IPS-18a (cell line): ENCODE measurements around the gene KCNH1.

Source experiments
- H3K27ac ChIP-seq: one replicate; pipeline ENCODE4 v1.5.1; 2013; ENCODE audit warnings: low read length
- H3K27me3 ChIP-seq: one replicate; pipeline ENCODE4 v1.6.1; 2013; ENCODE audit warnings: mild to moderate bottlenecking, low read length; ENCODE audit not compliant: control insufficient read depth, insufficient read depth
- H3K36me3 ChIP-seq: one replicate; pipeline ENCODE4 v1.6.1; 2013; ENCODE audit warnings: low read depth, low read length; ENCODE audit not compliant: control insufficient read depth
- H3K4me1 ChIP-seq: one replicate; pipeline ENCODE4 v1.6.1; 2013; ENCODE audit warnings: low read depth, low read length; ENCODE audit not compliant: control insufficient read depth
- H3K4me3 ChIP-seq: one replicate; pipeline ENCODE4 v1.5.1; 2013; ENCODE audit warnings: low read length
- H3K9ac ChIP-seq: one replicate; pipeline ENCODE4 v1.6.1; 2013; ENCODE audit warnings: mild to moderate bottlenecking, low read length, moderate library complexity
- H3K9me3 ChIP-seq: one replicate; pipeline ENCODE4 v1.6.1; 2013; ENCODE audit warnings: low read depth, low read length; ENCODE audit not compliant: control insufficient read depth

The KCNH1 gene

DNA sequence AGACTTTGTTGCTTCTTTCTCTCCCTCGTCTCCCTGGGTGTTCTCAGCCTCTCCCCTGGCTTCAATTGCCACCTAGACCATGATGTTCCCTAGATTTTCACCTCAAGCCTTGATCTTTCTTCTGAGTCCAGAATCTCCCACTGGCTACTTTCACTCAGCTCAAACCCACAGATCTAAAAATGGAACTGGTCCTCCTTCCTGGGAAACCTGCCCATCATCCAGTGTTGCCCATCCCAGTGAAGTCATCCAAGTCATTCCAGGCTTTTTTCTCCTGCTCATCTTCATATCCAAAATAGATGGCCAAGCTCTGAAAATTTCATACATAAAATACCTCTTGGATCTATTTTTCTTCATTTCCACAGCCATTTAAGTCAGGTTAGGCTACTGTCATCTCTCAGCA lies 347.4 kb downstream of the KCNH1 start:
- Histone ChIP-seq H3K9me3 (no peaks in the 10 kb centered on the region), H3K27me3 (no peaks in the 10 kb centered on the region), H3K4me1 (no peaks in the 10 kb centered on the region), H3K36me3 (no peaks in the 10 kb centered on the region), H3K27ac (no peak overlapping the region), H3K9ac (no peak overlapping the region), H3K4me3 (no peak overlapping the region)

DNA sequence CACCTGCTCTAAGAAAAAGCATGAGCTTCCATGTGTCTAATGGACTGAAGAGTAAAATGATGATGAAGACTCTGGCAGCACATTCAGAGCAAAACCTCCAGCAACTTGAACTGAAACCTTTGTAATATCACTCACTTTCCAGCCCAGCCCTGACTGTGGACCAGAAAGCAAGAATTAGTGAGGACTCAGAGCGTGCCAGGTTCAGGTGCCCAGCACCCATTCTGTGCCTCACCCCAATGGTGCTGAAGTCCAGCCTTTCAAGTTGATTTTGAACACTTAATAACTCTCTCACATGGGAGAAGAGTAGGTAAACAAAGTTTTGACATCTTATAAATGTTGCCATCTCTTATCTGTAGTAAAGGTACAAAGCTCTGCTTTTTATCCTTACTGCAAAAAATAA lies 350.0 kb downstream of the KCNH1 start:
- no peaks in the 10 kb centered on the region for H3K27me3 ChIP-seq
- no peaks in the 10 kb centered on the region for H3K9me3 ChIP-seq
- no peak overlapping the region for H3K4me3 ChIP-seq
- H3K9ac ChIP-seq, result no peak overlapping the region
- no peak overlapping the region for H3K27ac ChIP-seq
- H3K4me1 ChIP-seq, result no peaks in the 10 kb centered on the region
- H3K36me3 ChIP-seq, result no peaks in the 10 kb centered on the region

DNA sequence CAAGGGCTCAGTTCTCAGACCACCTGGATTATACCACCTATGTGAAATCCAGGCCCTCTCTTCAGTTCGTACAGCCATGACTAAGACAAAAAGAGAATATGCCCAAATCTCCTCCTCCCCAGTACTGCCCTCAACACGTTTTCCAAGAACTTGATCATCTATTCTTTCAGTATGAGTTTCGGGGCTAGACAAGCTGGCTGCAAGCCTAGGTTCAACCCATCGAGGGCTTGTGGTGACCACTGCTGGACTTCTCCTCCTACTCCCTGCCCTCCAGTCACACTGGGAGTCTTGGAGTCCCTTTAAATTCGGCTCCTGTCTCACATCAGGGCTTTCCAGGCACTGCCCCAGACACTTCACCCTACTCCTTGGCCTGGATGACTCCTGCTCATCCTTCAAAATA lies 352.3 kb downstream of the KCNH1 start:
- no peak overlapping the region for H3K4me3 ChIP-seq
- H3K4me1 ChIP-seq, result no peaks in the 10 kb centered on the region
- H3K36me3 ChIP-seq, result no peaks in the 10 kb centered on the region
- H3K27me3 ChIP-seq, result no peaks in the 10 kb centered on the region
- no peaks in the 10 kb centered on the region for H3K9me3 ChIP-seq
- H3K9ac ChIP-seq, result no peak overlapping the region
- no peak overlapping the region for H3K27ac ChIP-seq

DNA sequence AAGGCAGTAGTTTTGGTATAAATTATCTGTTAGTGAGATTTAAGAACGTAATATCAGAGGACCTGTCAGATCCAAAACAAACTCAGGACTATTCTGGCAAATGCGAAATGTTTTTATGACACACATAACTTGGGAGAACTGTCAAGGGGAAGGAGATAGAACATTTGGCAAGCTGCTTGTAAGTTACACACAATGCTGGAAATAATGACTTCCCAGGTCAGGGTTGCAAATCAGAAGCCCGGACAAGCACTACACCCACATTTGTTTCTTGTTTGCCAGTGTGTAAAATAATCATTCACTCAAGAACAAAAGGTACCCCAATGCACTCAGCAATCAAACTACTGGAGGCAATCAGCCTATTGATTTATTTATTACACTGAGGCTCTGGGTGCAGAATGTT lies 354.7 kb downstream of the KCNH1 start:
- Histone ChIP-seq H3K36me3 (no peaks in the 10 kb centered on the region), H3K9me3 (no peaks in the 10 kb centered on the region), H3K27ac (no peak overlapping the region), H3K27me3 (no peaks in the 10 kb centered on the region), H3K4me3 (no peak overlapping the region), H3K4me1 (no peaks in the 10 kb centered on the region), H3K9ac (no peak overlapping the region)

DNA sequence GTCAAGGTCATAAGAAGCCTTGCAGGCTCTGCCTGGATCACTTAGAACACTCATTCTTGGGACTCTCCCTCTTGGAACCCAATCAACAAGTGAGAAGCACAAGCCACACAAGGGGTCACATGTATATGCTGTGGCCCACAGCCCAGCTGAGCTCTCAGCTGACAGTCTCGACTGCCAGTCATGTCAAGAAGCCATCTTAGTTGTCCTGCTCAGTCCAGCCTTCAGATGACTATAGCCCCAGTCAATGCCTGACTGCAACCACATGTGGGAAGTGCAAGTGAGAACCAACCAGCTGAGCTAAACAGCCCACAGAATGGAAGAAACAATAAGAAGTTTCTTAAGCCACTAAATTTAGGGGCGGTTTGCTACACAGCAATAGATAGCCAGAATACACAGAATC lies 356.0 kb downstream of the KCNH1 start:
- no peaks in the 10 kb centered on the region for H3K27me3 ChIP-seq
- H3K4me1 ChIP-seq, result no peaks in the 10 kb centered on the region
- H3K9ac ChIP-seq, result no peak overlapping the region
- H3K9me3 ChIP-seq, result no peaks in the 10 kb centered on the region
- no peak overlapping the region for H3K27ac ChIP-seq
- no peaks in the 10 kb centered on the region for H3K36me3 ChIP-seq
- H3K4me3 ChIP-seq, result no peak overlapping the region

DNA sequence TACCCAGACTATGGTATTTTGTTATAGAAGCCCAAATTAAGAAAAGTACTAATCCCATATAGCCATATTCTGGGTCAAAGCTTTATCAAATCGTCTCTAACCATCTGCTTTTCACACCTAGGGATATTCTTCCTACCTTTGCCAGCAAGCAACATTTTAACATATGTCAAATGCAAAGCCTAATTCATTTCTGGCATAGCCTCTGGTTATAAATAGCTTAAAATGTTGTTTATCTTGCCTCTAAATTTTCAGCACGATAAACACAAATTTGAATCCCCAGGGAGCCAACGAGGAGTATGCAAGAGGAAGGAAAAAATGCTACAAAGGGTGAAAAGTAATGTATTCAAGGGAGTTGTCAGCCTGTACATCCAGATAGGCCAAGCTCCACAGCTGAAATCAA lies 357.2 kb downstream of the KCNH1 start:
- no peaks in the 10 kb centered on the region for H3K36me3 ChIP-seq
- H3K9me3 ChIP-seq, result no peaks in the 10 kb centered on the region
- H3K4me3 ChIP-seq, result no peak overlapping the region
- no peaks in the 10 kb centered on the region for H3K4me1 ChIP-seq
- H3K9ac ChIP-seq, result no peak overlapping the region
- no peaks in the 10 kb centered on the region for H3K27me3 ChIP-seq
- no peak overlapping the region for H3K27ac ChIP-seq

DNA sequence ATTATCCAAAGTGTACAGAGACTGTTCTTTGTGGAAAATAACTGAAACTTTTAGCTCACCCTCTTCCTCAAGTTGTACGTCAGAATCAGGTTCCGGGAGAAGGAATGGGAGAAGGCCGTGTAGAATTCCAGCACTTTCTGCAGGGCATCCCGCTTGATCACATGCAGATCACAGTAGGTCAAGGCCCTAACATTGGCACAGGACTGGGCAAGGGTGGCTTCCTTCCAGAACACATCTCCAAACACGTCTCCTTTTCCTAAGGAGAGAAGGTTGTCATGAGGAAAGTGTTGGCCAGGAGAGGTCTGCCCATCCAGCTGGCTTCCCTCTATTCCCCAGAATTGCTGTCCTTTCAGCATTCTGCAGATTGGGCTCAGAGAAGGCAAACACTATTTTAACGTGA lies 358.7 kb downstream of the KCNH1 start:
- Histone ChIP-seq H3K36me3 (no peaks in the 10 kb centered on the region), H3K9me3 (no peaks in the 10 kb centered on the region), H3K4me3 (no peak overlapping the region), H3K27ac (no peak overlapping the region), H3K9ac (no peak overlapping the region), H3K4me1 (no peaks in the 10 kb centered on the region), H3K27me3 (no peaks in the 10 kb centered on the region)

DNA sequence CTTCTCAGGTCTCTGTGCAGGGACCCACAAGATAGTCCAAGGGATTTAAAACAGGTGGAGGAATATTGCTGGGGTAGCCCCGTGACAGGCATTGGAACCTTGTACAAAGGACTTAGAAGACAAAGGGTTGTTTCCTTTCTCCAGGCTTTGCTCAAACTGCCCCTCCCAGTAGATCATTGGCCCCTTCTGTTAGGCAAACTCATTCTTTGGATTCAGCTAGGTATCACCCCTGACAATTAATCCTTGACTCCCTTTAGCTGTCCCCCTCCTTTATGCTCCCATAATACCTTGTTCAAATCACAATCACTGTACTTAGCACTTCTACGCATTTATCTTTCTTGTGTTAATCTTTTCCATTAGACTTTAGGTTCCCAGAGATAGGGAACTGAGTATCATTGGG lies 360.5 kb downstream of the KCNH1 start:
- Histone ChIP-seq H3K9ac (no peak overlapping the region), H3K36me3 (no peaks in the 10 kb centered on the region), H3K9me3 (no peaks in the 10 kb centered on the region), H3K27me3 (no peaks in the 10 kb centered on the region), H3K4me1 (no peaks in the 10 kb centered on the region), H3K4me3 (no peak overlapping the region), H3K27ac (no peak overlapping the region)

DNA sequence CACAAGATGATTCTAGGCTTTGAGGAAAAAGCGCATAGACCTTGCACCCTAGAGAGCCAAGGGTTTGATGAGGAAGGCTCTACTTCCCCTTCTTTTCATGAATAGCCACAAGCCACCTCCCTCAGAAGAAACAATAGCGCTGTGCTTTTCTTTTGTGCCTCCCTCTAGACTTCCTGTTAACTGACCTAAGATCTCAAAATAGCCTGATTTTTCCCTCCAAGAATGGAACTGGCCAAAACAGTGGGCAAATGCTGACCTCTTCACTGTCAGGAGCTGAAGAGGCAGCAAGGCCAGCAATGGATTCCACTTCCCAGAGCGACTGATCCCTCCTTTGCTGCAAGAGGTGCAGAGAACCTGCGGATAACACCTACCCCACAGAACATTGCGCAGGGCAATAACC lies 362.8 kb downstream of the KCNH1 start:
- Histone ChIP-seq H3K9ac (no peak overlapping the region), H3K4me1 (no peaks in the 10 kb centered on the region), H3K9me3 (no peaks in the 10 kb centered on the region), H3K36me3 (no peaks in the 10 kb centered on the region), H3K27ac (no peak overlapping the region), H3K4me3 (no peak overlapping the region), H3K27me3 (no peaks in the 10 kb centered on the region)

DNA sequence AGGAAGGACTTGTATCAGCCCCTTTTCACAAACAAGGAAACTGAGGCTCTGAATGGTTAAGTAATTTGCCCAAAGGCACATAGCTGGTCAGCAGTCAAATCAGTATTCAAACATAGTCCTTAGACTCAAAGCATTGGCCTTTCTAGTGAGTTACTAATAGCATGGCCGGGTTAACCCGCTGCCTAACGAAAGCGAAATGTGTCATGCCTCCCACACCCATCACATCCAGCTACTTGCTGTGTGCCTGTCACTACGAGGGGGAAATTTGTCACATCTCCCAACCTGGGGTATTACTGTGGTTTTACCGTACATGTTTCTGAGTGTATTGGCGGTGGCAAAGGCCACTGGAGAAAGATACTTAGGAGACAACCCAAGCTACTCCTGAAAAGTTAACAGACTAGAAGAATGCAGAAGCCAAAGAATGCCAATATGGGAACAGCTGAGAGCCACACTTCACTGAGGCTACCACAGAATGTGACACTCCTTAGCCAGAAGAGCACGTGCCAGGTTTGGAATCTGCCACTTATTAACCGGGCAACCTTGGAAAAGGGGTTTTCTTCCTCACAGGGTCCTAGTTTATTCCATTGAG lies 363.5 kb downstream of the KCNH1 start:
- Histone ChIP-seq H3K4me1 (no peaks in the 10 kb centered on the region), H3K9ac (no peak overlapping the region), H3K27ac (no peak overlapping the region), H3K27me3 (no peaks in the 10 kb centered on the region), H3K36me3 (no peaks in the 10 kb centered on the region), H3K4me3 (no peak overlapping the region), H3K9me3 (no peaks in the 10 kb centered on the region)

DNA sequence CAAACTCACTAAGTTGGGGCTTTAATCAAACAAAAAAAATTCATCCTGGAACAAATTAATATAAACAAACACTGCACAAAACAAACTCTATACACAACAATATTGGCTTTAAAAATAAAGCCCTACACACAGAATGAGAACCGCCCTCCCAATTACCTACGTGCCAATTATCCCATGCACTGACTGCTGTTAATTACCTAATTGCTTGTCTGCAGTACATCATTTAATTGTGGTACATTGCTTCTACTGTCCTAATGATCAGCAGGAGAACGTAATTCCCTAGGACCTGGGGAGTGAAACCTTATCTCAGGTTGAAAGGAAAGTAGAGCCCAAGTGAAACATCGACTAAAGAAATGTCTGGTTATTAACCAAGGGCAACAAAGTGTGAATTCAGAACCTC lies 364.5 kb downstream of the KCNH1 start:
- Histone ChIP-seq H3K27me3 (no peaks in the 10 kb centered on the region), H3K9ac (no peak overlapping the region), H3K36me3 (no peaks in the 10 kb centered on the region), H3K4me1 (no peaks in the 10 kb centered on the region), H3K4me3 (no peak overlapping the region), H3K9me3 (no peaks in the 10 kb centered on the region), H3K27ac (no peak overlapping the region)

DNA sequence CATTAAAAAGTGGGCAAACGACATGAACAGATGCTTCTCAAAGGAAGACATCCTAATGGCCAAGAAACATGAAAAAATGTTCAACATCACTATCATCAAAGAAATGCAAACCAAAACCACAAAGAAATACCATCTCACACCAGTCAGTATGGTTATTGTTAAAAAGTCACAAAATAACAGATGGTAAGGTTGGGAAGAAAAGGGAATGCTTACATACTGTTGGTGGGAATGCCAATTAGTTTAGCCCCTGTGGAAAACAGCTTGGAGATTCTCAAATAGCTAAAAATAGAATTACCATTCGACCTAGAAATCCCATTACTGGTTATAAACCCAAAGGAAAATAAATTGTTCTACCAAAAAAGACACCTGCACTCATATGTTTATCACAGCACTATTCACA lies 369.4 kb downstream of the KCNH1 start:
- H3K9ac ChIP-seq, result no peak overlapping the region
- H3K27ac ChIP-seq, result no peak overlapping the region
- no peaks in the 10 kb centered on the region for H3K36me3 ChIP-seq
- H3K4me3 ChIP-seq, result no peak overlapping the region
- H3K27me3 ChIP-seq, result no peaks in the 10 kb centered on the region
- no peaks in the 10 kb centered on the region for H3K9me3 ChIP-seq
- H3K4me1 ChIP-seq, result no peaks in the 10 kb centered on the region
